ENCODE data around the gene LYPLA2. TPM values are rescaled to one million over a fixed set of nuclear protein-coding genes. Genes with fewer than 3 reads are reported as not detected.
A peak's percentile ranks its signal among the peaks of the same experiment; 100 is the strongest.
"Not testable (repeated sequence)": the region's sequence is repeated elsewhere in the genome, so short reads cannot be mapped to it uniquely, and the experiment has no call there.

The LYPLA2 gene
- total and polyA plus RNA-seq, 12 donors: 26.0 to 91.3 (median 51.6) TPM

- intact Hi-C loops (cut with DNase I): no loop called here
- Histone ChIP-seq H3K4me1 (replicated peaks in 1 of 2) (peaks cover 0 to 10% of the 10 kb centered on the region in 2 donors), H3K36me3 (replicated peaks in 1 of 2) (no peaks in the 10 kb centered on the region), H3K9me3 (replicated peaks in 1 of 3) (no peaks in the 10 kb centered on the region), H3K27ac (no peak overlapping the region), H3K27me3 (no peaks in the 10 kb centered on the region), H3K4me3 (no peak overlapping the region)
- no peak for DNase-seq
- 72 to 92% (median 85%) methylated on average over 1 of the region's 1 CpG for WGBS, 4 donors
- no peak for TF ChIP-seq CTCF (IDR thresholded peaks at IDR 0.05)
Observed at GRCh38 chr1:23827717-23828116, 36.8 kb downstream of the LYPLA2 start.

GRCh38 chr1:23834156-23834555, 43.2 kb downstream of the LYPLA2 start:
- H3K27ac ChIP-seq; intact Hi-C loops (cut with DNase I); H3K4me3 ChIP-seq; H3K9me3 ChIP-seq (replicated peaks in 1 of 3); H3K36me3 ChIP-seq (replicated peaks in 1 of 2); H3K27me3 ChIP-seq; H3K4me1 ChIP-seq (replicated peaks in 1 of 2); DNase-seq: not testable (repeated sequence)
- 73 to 83% (median 77%) methylated on average over 6 of the region's 6 CpGs for WGBS, 4 donors

- H3K4me3 ChIP-seq: no peak overlapping the region
- no peaks in the 10 kb centered on the region for H3K9me3 ChIP-seq (replicated peaks in 1 of 3)
- no peaks in the 10 kb centered on the region for H3K36me3 ChIP-seq (replicated peaks in 1 of 2)
- H3K27me3 ChIP-seq: no peaks in the 10 kb centered on the region
- H3K4me1 ChIP-seq (replicated peaks in 1 of 2): peaks cover 0 to 4% of the 10 kb centered on the region in 2 donors
- no peak overlapping the region for H3K27ac ChIP-seq
- DNase-seq: no peak
- intact Hi-C loops (cut with DNase I): no loop called here
- 61 to 72% (median 68%) methylated on average over 3 of the region's 3 CpGs for WGBS, 4 donors
- TF ChIP-seq POLR2A (IDR thresholded peaks at IDR 0.05) (no peak), CTCF (IDR thresholded peaks at IDR 0.05) (no peak)
Observed at GRCh38 chr1:23836037-23836436, 45.1 kb downstream of the LYPLA2 start.

GRCh38 chr1:23837908-23838307, 47.0 kb downstream of the LYPLA2 start:
- Histone ChIP-seq H3K9me3 (replicated peaks in 1 of 3) (no peaks in the 10 kb centered on the region), H3K4me1 (replicated peaks in 1 of 2) (peaks cover 0 to 4% of the 10 kb centered on the region in 2 donors), H3K4me3 (no peak overlapping the region), H3K36me3 (replicated peaks in 1 of 2) (no peaks in the 10 kb centered on the region), H3K27me3 (no peaks in the 10 kb centered on the region), H3K27ac (no peak overlapping the region)
- WGBS, 4 donors: 10 to 21% (median 17%) methylated on average over 13 of the region's 13 CpGs
- TF ChIP-seq CTCF (IDR thresholded peaks at IDR 0.05) (no peak), POLR2A (IDR thresholded peaks at IDR 0.05) (no peak)
- DNase-seq: peak in 1 of 7 donors; percentile 2
- intact Hi-C loops (cut with DNase I): no loop called here

GRCh38 chr1:23838401-23838866, 47.5 kb downstream of the LYPLA2 start:
- TF ChIP-seq POLR2A (IDR thresholded peaks at IDR 0.05): no peak
- TF ChIP-seq CTCF (IDR thresholded peaks at IDR 0.05): no peak
- intact Hi-C loops (cut with DNase I): no loop called here
- 0 to 1% (median 1%) methylated on average over 14 to 21 of the region's 21 CpGs for WGBS, 4 donors
- peak overlapping the region in 2 of 4 donors; percentile 2 to 36 for H3K4me3 ChIP-seq
- H3K36me3 ChIP-seq (replicated peaks in 1 of 2): no peaks in the 10 kb centered on the region
- H3K4me1 ChIP-seq (replicated peaks in 1 of 2): peaks cover 0 to 4% of the 10 kb centered on the region in 2 donors
- DNase-seq: peak; percentile 44 to 67 (median 62)
- no peaks in the 10 kb centered on the region for H3K27me3 ChIP-seq
- H3K9me3 ChIP-seq (replicated peaks in 1 of 3): no peaks in the 10 kb centered on the region
- no peak overlapping the region for H3K27ac ChIP-seq
